NCI-H1930 (cell line): ENCODE results near the gene RGS3.
A peak's percentile ranks its signal among the peaks of the same experiment; 100 is the strongest.
"Not testable (repeated sequence)": the region's sequence is repeated elsewhere in the genome, so short reads cannot be mapped to it uniquely, and the experiment has no call there.

Experiments used
- DNase-seq, 2 experiments: peaks; one replicate each; lab custom pipeline; 2025; lab: John Stamatoyannopoulos, UW

RGS3 gene

DNA sequence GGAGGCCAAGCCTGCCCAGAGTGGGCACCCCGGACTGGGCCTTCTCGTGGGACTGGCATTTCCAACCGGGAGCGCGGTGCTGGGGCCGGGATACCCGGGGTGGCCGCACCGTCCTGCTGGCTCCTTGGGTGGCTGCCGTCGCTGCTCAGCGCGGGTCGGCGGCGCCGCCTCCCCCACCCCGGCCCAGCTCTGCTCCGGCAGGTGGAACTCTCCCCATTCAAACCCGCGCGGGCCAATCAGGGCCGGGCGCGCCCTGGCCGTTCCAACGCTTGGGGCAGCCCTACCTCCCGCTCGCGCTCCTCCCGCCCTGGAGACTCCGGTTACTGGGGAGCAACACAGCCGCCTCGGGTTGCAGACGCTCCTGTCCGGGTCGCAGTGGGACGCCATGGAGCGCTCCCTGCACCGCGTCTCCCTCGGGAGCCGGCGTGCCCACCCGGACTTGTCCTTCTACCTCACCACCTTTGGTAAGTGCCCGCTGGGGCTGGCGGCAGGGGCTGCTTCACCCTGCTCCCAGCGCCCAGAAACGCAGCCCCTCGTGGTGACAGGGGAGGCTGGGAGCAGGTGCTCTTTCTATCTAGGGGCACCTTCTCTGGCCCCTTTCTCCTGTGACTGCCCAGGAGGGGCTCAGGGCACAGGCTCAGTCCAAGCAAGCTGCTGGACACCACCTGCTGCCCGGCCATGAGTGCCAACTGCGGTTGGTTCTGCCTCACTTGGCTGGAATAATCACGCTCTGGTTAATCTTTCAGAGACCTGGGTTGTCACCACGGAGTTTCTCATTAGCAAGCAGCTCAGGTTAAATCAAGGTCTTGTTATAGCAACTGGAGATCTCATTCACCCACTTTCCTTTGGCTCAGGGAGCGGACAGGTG, at the start of gene RGS3:
Gene RGS3 (plus strand): TSS at position 310 of the 868 bp plus-strand sequence. CDS start 76 bp downstream, at position 386.
- peak; percentile 74 to 81 for DNase-seq

- DNase-seq = no peak
These were observed 47.3 kb upstream of the RGS3 start for GRCh38 chr9:113416149-113416721.

- no peak for DNase-seq
These were observed 46.2 kb upstream of the RGS3 start for GRCh38 chr9:113417370-113417769.

DNA sequence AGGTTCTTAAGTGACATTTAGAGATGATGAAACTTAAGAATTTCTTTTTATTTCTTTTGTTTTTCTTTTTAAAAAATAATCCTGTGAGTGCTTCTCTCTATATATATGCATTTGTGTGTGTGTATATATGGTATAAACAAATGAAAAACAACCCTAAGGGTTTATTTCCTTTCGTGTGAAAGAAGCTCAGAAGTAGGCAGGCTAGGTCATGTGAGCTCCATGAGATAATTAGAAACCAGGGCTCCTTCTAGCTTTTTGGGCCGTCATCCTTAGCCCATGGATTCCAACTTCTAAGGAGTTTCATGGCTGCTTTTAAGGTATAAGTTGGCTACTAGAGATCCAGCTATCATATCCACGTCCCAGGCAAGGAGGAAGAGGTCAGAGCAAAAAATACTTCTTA, 41.8 kb upstream of the RGS3 start:
- DNase-seq = no peak

- no peak for DNase-seq
These were observed 38.5 kb upstream of the RGS3 start for GRCh38 chr9:113425072-113425471.

DNA sequence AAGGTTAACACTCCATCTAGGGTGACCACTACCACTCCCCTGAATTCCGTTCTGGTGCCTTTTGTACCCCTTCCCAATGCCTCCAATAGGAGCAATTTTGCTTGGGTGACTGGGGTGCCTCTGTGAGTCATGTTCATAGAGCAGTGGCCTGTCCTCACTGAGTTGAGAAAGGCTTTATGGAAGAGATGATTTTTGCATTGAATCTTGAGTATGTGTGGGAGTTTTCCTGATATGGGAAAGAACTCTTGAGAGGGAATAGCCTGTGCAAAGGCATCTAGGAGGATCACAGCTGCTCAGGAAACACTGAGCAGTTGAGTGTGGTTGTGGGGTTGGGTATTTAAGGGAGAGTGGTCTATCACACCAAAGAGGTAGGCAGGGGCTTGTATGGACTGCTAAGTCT, 36.8 kb upstream of the RGS3 start:
- DNase-seq = no peak

DNA sequence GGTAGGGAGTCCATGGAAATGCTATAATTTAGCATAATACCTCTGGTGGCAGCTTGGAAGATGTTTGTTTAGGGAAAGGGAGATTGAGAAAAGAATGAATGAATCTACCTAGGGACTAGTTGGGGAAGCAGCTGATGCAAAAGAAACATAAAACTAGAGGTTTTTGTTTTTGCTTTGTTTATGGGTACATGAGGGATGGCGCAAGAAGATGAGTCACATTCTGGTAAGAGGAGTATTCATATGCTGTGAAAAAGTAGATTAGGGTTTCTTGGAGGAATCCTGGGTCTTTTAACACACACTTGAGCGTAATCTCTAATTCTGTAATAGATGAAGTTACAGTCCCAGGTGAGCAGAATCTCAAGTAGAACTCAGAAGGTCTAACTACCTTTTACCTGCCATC, 35.9 kb upstream of the RGS3 start:
- no peak for DNase-seq

GRCh38 chr9:113428062-113428615, 35.4 kb upstream of the RGS3 start:
- DNase-seq = no peak

- no peak for DNase-seq
These were observed 32.3 kb upstream of the RGS3 start for GRCh38 chr9:113431191-113431590.

DNA sequence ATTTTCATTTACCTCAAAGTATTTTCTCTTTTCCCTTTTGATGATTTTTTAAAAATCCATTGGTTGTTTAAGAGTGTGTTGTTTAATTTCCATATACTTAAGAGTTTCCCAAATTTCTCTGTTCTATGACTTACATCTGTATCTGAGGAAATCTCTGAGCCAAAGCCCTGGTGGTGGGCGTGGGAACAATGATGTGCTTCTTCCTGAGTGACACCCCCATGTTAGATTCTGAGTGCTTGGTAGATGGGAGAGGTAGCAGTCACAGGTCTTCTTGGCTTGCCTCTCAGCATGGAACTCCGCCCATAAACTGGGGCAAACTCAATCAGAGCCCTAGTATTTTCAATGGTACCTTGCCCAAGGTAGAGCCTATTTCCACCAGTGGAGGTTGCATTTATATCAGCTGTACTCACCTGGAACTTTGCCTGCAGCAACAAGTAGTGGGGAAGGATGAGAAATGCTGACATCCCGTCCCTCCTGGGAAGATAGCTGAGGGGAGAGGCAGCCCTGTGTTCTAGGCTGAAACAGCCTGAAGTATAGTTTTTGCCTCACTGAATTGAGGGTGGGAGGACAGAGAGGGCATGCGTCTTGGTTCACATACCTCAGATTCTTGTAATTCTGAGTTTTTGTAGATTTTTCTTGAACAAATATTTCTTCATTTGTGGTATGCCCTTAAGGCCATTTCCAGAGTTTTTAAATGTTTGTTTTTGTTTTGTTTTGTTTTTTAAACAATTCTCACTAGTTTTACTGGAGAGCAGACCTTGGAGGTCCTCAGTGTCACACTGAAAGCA, 26.6 kb upstream of the RGS3 start:
- no peak for DNase-seq

DNA sequence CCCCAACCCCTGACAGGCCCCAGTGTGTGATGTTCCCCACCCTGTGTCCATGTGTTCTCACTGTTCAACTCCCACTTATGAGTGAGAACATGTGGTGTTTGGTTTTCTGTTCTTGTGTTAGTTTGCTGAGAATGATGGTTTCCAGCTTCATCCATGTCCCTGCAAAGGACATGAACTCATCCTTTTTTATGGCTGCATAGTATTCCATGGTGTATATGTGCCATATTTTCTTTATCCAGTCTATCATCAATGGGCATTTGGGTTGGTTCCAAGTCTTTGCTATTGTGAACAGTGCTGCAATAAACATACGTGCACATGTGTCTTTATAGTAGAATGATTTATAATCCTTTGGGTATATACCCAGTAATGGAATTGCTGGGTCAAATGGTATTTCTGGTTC, 25.8 kb upstream of the RGS3 start:
- DNase-seq = not testable (repeated sequence)

DNA sequence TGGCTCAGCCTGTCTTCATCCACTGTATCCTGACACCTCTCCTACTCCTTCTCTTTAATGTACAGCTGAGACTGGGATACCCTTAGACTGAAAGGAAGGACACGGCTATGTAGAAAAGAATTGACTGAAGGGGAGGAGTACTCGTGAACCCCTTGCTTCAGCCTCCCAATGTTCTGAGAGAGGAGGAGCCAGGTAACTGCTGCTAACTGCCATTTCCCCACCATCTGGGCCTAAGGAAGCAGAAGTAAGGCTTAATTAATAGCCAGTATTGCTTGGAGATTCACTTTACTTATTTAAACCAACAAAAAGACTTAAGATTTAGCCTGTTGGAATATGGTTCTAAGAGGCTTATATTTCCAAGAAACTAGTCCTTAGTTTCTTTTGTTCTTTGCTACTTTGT, 18.8 kb upstream of the RGS3 start:
- DNase-seq = no peak

GRCh38 chr9:113446323-113446740, 17.2 kb upstream of the RGS3 start:
- peak in 1 of 2 experiments; percentile 21 for DNase-seq

DNA sequence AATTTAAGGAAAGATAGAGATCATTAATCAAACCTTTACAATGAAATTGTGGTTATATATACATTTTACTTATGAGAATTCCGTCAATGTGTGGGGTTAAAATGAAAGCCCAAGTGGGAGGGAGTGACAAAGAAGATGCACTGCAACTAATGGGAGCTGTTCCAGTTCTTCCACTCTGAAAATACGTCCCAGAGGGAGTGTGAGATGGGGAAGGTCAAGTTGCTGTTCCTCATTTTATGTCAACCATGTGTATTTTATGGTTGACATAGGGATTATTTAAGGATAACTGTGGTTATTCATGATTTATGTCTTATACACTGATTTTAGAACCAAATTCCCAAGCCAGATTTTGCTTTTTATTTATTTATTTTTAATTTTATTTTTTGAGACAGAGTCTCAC, 14.2 kb upstream of the RGS3 start:
- no peak for DNase-seq

DNA sequence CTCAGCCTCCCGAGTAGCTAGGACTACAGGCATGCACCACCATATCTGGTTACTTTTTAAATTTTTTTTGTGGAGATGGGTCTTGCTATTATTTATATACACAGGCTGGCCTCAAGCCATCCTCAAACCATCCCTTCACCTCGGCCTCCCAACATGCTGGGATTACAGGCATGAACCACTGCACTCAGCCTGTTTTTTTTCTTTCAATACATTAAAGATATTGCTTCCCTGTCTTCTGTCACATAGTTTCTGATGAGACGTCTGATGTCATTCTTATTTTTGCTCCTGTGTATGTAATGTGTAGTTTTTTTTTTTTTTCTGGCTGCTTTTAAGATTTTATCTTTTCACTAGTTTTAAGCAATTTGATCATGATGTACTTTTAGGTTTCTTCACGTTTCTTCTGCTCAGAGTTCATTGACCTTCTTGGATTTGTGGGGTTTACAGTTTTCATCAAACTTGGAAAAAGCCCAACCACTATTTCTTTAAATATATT, 11.4 kb upstream of the RGS3 start:
- no peak for DNase-seq

- no peak for DNase-seq
These were observed 8.4 kb upstream of the RGS3 start for GRCh38 chr9:113454914-113455761.

DNA sequence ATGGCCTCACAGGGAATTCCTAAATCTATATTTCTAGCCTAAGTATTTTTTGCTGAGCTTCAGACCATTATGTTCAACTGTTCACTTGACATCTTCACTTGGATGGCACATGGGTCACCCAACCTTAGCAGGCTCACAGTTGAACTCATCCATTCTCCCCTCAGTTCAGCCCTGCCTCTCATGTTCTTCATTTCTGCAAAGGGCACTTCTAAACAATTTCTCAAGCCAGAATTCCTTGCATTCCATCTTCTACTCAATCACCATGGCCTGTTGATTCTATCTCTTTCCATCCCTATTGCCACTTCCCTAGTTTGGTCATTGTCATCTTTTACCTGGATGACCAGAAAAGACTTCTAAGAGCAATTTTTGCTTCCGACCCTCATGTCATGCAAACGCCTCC, 7.3 kb upstream of the RGS3 start:
- no peak for DNase-seq

GRCh38 chr9:113461285-113461684, 2.2 kb upstream of the RGS3 start:
- DNase-seq = no peak

DNA sequence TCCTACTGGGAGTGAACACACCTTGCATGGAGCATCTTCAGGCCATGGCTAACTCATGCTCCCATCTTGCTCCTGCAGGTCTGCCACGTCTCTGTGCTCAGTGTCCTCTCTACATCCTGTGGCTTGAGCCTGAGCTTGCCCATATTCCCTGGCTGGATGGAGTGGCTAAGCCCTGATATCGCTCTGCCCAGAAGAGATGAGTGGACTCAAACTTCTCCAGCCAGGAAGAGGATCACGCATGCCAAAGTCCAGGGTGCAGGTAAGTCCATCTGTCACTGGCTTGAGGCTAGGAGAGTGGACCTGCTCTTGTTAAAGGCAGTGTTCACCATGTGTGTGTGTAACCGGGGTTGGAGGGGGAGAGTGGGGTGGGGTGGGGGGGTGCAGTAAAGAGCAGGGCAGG, 1.6 kb upstream of the RGS3 start:
- no peak for DNase-seq

GRCh38 chr9:113462781-113463286, 693 bp upstream of the RGS3 start:
- no peak for DNase-seq

DNA sequence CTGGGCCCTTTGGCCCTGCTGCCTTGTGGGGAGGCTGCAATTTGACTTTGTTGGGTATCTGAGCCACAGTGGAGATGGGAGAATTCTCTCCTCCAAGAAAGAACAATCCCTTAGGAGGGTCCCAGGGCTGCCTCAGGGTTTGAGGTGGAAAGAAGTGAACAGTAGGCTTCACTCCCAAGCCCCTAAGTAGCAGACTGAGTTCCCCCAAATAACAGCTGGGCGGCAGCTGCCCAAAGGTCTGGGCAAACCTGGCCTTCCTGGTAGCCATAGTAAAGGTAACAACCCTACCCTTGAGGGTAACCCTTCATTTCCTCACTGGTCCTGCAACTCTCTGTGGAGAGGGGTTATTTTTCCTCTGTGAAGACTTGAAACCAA, 746 bp downstream of the RGS3 start:
- no peak for DNase-seq
